ENCODE results near the gene THAP3.

GRCh38 chr1:6638226-6638625 lies 13.6 kb downstream of the THAP3 start:
- no peak for TF ChIP-seq EZH2 (optimal IDR thresholded peaks at IDR 0.05; ENCODE audit: low read depth, low read length)
- no peak for TF ChIP-seq CTCF (IDR thresholded peaks at IDR 0.05; ENCODE audit: low read length)
- no peak for TF ChIP-seq EZH2phosphoT487 (IDR thresholded peaks at IDR 0.05; ENCODE audit: low read length)
